Activated T-cell treated with anti-CD3 and anti-CD28 coated beads, Interleukin-2, amount 50 U/mL, for 48 hours (primary cell): Measurements from ENCODE around the gene PHIP.
"Not testable (repeated sequence)": the region's sequence is repeated elsewhere in the genome, so short reads cannot be mapped to it uniquely, and the experiment has no call there.

ENCODE experiments used
- DNase-seq, 2 experiments: peaks; one replicate each; pipeline ENCODE4 v3.0.0-alpha.2; 2020

PHIP gene

GRCh38 chr6:79078075-79078969 lies at the start of gene PHIP:
Gene PHIP, minus strand, starts transcription at chr6:79078254. Its CDS starts 186 bp downstream, at chr6:79078068.
- DNase-seq: peak; percentile 92 to 93

- DNase-seq: no peak
Measured at GRCh38 chr6:79127660-79128059, 49.6 kb upstream of the PHIP start.

GRCh38 chr6:79119217-79119616 lies 41.2 kb upstream of the PHIP start:
- DNase-seq: no peak

GRCh38 chr6:79117752-79118151 lies 39.7 kb upstream of the PHIP start:
- DNase-seq: no peak

- no peak for DNase-seq
Measured at GRCh38 chr6:79115553-79116182, 37.6 kb upstream of the PHIP start.

GRCh38 chr6:79111549-79111948 lies 33.5 kb upstream of the PHIP start:
- DNase-seq: no peak

- DNase-seq: no peak
Measured at GRCh38 chr6:79101164-79101563, 23.1 kb upstream of the PHIP start.

GRCh38 chr6:79100304-79100703 lies 22.2 kb upstream of the PHIP start:
- DNase-seq: no peak

GRCh38 chr6:79094938-79095337 lies 16.9 kb upstream of the PHIP start:
- no peak for DNase-seq

GRCh38 chr6:79091801-79092200 lies 13.7 kb upstream of the PHIP start:
- DNase-seq: not testable (repeated sequence)

- DNase-seq: no peak
Measured at GRCh38 chr6:79089552-79090404, 11.7 kb upstream of the PHIP start.

GRCh38 chr6:79084693-79085092 lies 6.6 kb upstream of the PHIP start:
- no peak for DNase-seq

GRCh38 chr6:79082304-79082703 lies 4.2 kb upstream of the PHIP start:
- no peak for DNase-seq

- DNase-seq: no peak
Measured at GRCh38 chr6:79081663-79082062, 3.6 kb upstream of the PHIP start.

- DNase-seq: no peak
Measured at GRCh38 chr6:79079561-79080041, 1.5 kb upstream of the PHIP start.

- DNase-seq: no peak
Measured at GRCh38 chr6:79077715-79078074, 359 bp downstream of the PHIP start.

GRCh38 chr6:79076782-79077641 lies 1.0 kb downstream of the PHIP start:
- DNase-seq: peak; percentile 90 to 92

GRCh38 chr6:79076160-79076559 lies 1.9 kb downstream of the PHIP start:
- DNase-seq: no peak

GRCh38 chr6:79073888-79074287 lies 4.2 kb downstream of the PHIP start:
- DNase-seq: no peak

GRCh38 chr6:79072640-79073181 lies 5.3 kb downstream of the PHIP start:
- DNase-seq: no peak

GRCh38 chr6:79071547-79071946 lies 6.5 kb downstream of the PHIP start:
- DNase-seq: no peak
